ENCODE measurements around the gene PHLPP1. TPM values are rescaled to one million over a fixed set of nuclear protein-coding genes. Genes with fewer than 3 reads are reported as not detected.

PHLPP1 gene
- total RNA-seq, 1 donor from 2014 or later: 12.3 TPM

DNA sequence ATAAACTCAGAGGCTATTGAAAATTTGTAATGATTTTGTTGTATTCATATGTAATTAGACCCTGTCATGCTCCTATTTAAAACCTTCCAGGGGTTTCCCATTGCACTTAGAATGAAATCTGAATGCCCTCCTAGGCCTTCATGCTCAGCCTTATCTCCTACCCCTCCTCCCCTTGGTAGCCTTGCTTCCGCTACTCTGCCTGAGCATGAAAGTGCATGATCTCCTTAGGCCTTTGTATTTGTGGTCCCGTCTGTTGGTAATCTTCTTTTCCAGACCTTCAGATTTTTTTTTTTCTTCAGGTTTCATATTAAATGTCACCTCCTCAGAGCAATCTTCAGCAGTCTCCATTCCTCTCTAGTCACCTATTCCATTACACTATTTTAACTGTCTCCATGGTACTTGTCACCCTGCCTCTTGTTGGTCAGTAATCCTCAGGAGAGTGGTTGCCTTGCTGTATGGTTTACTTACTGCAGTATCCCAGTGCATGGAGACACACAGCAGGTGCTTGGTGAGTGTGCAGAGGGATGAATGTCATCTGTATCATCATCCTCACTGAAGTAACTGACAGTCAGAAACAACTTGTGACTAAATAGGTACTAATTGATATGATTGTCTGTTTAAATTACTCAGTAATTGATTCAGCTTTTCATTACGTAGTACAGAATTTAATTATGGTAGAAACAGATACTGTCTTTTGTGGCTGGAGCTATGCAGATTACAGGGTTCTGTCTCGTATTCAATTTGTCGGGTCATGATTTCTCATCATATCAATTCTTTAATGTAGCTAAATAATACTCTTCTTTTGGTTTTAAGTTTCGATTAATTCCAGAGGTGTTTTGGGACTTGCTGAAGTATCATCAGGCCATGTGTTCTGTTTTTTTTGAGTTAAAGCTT is 63.9 kb downstream of the PHLPP1 start:
- Mint-ChIP-seq H3K4me3 (no peak overlapping the region), H3K4me1 (peaks cover 21% of the 10 kb centered on the region), H3K9me3 (no peaks in the 10 kb centered on the region), H3K36me3 (ENCODE audit: low read depth) (peaks cover 2% of the 10 kb centered on the region), H3K27me3 (no peaks in the 10 kb centered on the region), H3K27ac (peak overlapping the region; percentile 50)
- intact Hi-C loops (cut with micrococcal nuclease): no loop called here
- DNase-seq: no peak

DNA sequence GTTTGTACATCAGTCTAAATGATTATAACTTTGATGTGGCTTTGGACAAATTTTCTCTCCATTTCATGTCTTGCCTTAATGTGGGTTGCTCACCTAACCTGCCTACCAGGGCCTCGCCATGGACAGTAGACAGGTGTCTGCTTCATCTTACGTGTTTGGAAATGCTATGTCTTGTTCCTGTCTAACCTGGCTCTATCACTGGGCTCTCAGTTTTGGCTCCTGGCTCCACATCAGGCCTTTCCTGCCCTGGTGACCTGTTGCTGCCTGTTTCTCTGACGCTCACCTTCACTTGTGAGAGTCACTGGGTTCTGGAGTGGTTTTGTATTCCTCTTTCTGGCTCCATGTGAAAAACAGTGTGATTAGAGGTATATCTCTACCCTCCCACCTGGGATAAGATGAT is 65.9 kb downstream of the PHLPP1 start:
- no peaks in the 10 kb centered on the region for H3K9me3 Mint-ChIP-seq
- no peak for DNase-seq
- H3K4me3 Mint-ChIP-seq: no peak overlapping the region
- H3K27me3 Mint-ChIP-seq: no peaks in the 10 kb centered on the region
- peaks cover 34% of the 10 kb centered on the region for H3K4me1 Mint-ChIP-seq
- intact Hi-C loops (cut with micrococcal nuclease): loop anchor here (2.0 kb wide), 1 partner anchor 40 kb away; no protein-coding TSS in a partner anchor
- H3K36me3 Mint-ChIP-seq (ENCODE audit: low read depth): peaks cover 2% of the 10 kb centered on the region
- no peak overlapping the region for H3K27ac Mint-ChIP-seq

DNA sequence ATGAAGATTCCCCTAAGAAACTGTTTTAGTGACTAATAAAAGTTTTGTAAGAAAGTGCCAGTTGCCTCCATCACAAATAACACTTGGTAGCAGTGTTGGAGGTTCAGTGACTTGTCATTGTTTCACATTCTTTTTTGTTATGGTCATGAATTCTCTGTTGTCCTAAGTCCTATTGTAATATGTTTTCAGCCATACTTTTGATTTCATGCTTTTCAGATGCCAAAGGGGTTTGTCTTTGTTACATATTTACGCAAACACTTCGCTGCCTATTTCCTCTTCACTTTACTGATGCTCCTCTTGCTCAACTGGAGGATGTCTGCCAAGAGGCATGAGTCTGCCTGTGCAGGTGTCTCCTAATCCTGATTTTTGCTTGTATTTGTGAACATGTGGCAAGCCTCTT is 66.6 kb downstream of the PHLPP1 start:
- no peaks in the 10 kb centered on the region for H3K27me3 Mint-ChIP-seq
- intact Hi-C loops (cut with micrococcal nuclease): loop anchor here (2.0 kb wide), 1 partner anchor 41 kb away; no protein-coding TSS in a partner anchor
- peaks cover 34% of the 10 kb centered on the region for H3K4me1 Mint-ChIP-seq
- no peaks in the 10 kb centered on the region for H3K9me3 Mint-ChIP-seq
- H3K27ac Mint-ChIP-seq: no peak overlapping the region
- H3K36me3 Mint-ChIP-seq (ENCODE audit: low read depth): peaks cover 2% of the 10 kb centered on the region
- no peak for DNase-seq
- no peak overlapping the region for H3K4me3 Mint-ChIP-seq

GRCh38 chr18:62784338-62784965 is 69.1 kb downstream of the PHLPP1 start:
- Mint-ChIP-seq H3K4me3 (peak overlapping the region; percentile 54), H3K4me1 (peaks cover 38% of the 10 kb centered on the region)

GRCh38 chr18:62784966-62785413 is 69.6 kb downstream of the PHLPP1 start:
- Mint-ChIP-seq H3K4me3 (peak overlapping the region; percentile 1), H3K9me3 (no peaks in the 10 kb centered on the region), H3K4me1 (peaks cover 38% of the 10 kb centered on the region), H3K27ac (peak overlapping the region; percentile 53), H3K27me3 (peaks cover 3% of the 10 kb centered on the region), H3K36me3 (ENCODE audit: low read depth) (no peaks in the 10 kb centered on the region)
- intact Hi-C loops (cut with micrococcal nuclease): loop anchor here (1.0 kb wide), 3 partner anchors 14 to 70 kb away; partner anchors contain the start of gene PHLPP1
- no peak for DNase-seq

More at GRCh38 chr18:62784338-62784965, 69.1 kb downstream of the PHLPP1 start:
- intact Hi-C loops (cut with micrococcal nuclease): loop anchor here (1.0 kb wide), 3 partner anchors 13 to 69 kb away; partner anchors contain the start of gene PHLPP1
- DNase-seq: no peak
- Mint-ChIP-seq H3K9me3 (no peaks in the 10 kb centered on the region), H3K36me3 (ENCODE audit: low read depth) (no peaks in the 10 kb centered on the region), H3K27ac (peak overlapping the region; percentile 78), H3K27me3 (peaks cover 3% of the 10 kb centered on the region)

- H3K36me3 Mint-ChIP-seq (ENCODE audit: low read depth): no peaks in the 10 kb centered on the region
- no peak for DNase-seq
- intact Hi-C loops (cut with micrococcal nuclease): no loop called here
- peaks cover 43% of the 10 kb centered on the region for H3K4me1 Mint-ChIP-seq
- no peak overlapping the region for H3K27ac Mint-ChIP-seq
- no peak overlapping the region for H3K4me3 Mint-ChIP-seq
- no peaks in the 10 kb centered on the region for H3K9me3 Mint-ChIP-seq
- H3K27me3 Mint-ChIP-seq: peaks cover 3% of the 10 kb centered on the region
Measured at GRCh38 chr18:62786689-62787088, 71.3 kb downstream of the PHLPP1 start.

DNA sequence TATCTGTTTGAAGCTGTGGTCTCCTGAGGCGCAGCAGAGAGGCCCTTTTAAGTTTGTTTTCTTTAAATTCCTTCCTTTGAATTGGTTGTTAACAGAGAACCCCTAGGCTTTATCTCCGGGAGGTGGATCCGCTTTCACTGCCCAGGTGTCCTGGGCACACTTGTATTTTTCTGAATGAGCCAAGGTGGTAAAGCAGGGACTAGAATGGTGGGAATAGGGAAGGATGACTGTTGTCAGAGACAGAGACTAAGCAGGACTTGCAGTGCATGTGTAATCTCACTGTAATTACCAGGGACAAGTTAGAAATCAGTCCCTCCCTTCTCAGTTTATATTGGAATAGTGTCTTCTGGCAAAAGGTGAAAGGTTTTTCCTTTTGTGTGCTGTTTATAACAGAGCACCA is 72.8 kb downstream of the PHLPP1 start:
- no peak for DNase-seq
- no peaks in the 10 kb centered on the region for H3K9me3 Mint-ChIP-seq
- H3K36me3 Mint-ChIP-seq (ENCODE audit: low read depth): no peaks in the 10 kb centered on the region
- no peak overlapping the region for H3K4me3 Mint-ChIP-seq
- peaks cover 41% of the 10 kb centered on the region for H3K4me1 Mint-ChIP-seq
- intact Hi-C loops (cut with micrococcal nuclease): no loop called here
- H3K27ac Mint-ChIP-seq: no peak overlapping the region
- H3K27me3 Mint-ChIP-seq: peaks cover 3% of the 10 kb centered on the region

DNA sequence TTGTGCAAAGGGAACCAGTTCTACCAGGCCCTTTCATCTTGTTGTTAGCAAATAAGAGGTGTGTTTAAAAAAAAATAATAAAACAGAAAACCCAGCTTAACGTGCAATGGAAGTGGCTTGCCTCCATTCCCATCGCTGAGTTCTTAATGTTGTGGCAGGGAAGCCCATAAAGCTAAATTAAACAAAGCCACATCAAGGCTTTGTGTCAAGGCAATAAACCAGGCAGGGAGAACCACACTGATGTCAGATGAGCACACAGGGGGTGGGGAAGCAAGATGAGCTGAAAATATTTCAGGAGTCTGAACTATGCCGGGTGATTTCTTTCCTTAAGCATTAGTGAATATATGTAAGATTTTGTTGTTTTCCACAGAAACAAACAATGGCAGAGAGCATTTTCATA is 73.5 kb downstream of the PHLPP1 start:
- intact Hi-C loops (cut with micrococcal nuclease): no loop called here
- no peak for DNase-seq
- H3K36me3 Mint-ChIP-seq (ENCODE audit: low read depth): no peaks in the 10 kb centered on the region
- peaks cover 3% of the 10 kb centered on the region for H3K27me3 Mint-ChIP-seq
- H3K9me3 Mint-ChIP-seq: no peaks in the 10 kb centered on the region
- peaks cover 38% of the 10 kb centered on the region for H3K4me1 Mint-ChIP-seq
- H3K27ac Mint-ChIP-seq: no peak overlapping the region
- no peak overlapping the region for H3K4me3 Mint-ChIP-seq

GRCh38 chr18:62790871-62791772 is 75.8 kb downstream of the PHLPP1 start:
- no peaks in the 10 kb centered on the region for H3K9me3 Mint-ChIP-seq
- peaks cover 28% of the 10 kb centered on the region for H3K4me1 Mint-ChIP-seq
- H3K27me3 Mint-ChIP-seq: peaks cover 3% of the 10 kb centered on the region
- peak overlapping the region; percentile 5 for H3K27ac Mint-ChIP-seq
- H3K36me3 Mint-ChIP-seq (ENCODE audit: low read depth): no peaks in the 10 kb centered on the region
- intact Hi-C loops (cut with micrococcal nuclease): no loop called here
- no peak overlapping the region for H3K4me3 Mint-ChIP-seq
- DNase-seq: no peak

DNA sequence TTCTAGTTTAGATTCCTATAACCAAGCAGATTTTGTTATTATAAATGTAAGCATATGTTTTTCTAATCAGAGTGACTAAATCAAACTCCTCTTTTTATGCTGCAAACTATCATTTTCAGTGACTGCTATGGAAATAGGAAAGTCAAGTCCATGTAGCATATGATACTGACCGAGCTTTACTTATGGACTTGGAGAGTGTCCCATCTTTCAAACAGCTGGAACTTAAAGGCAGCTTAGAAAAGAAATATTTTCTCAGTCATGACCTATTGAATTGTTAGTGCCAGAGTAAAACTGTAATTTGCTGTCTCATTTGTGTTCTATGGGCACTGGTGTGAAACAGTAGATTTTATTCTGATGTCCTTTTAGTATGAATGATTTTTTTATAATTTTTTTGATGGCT is 76.7 kb downstream of the PHLPP1 start:
- peaks cover 30% of the 10 kb centered on the region for H3K4me1 Mint-ChIP-seq
- intact Hi-C loops (cut with micrococcal nuclease): no loop called here
- H3K36me3 Mint-ChIP-seq (ENCODE audit: low read depth): no peaks in the 10 kb centered on the region
- DNase-seq: no peak
- no peaks in the 10 kb centered on the region for H3K9me3 Mint-ChIP-seq
- H3K4me3 Mint-ChIP-seq: no peak overlapping the region
- H3K27me3 Mint-ChIP-seq: peaks cover 3% of the 10 kb centered on the region
- H3K27ac Mint-ChIP-seq: no peak overlapping the region

DNA sequence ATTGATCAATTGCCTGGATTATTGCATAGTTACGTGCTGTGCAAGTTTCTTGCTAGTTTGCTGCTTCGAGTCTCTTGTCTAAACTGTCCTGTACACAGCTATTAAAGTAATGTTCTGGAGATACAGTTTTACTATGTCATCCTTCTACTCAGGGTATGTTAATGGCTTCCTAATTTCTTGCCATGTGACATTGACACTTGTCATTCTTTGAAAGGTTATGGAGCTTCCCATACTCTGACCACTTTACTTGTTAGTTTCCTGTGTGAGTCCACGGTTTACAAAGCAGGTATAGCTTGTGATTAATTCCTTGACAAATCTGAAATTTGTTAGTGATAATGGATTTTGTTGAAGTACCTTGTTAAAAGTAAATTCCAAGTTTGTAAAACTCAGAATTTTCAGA is 80.5 kb downstream of the PHLPP1 start:
- no peak for DNase-seq
- Mint-ChIP-seq H3K4me1 (peaks cover 17% of the 10 kb centered on the region), H3K27me3 (no peaks in the 10 kb centered on the region), H3K27ac (no peak overlapping the region), H3K4me3 (no peak overlapping the region), H3K9me3 (no peaks in the 10 kb centered on the region), H3K36me3 (ENCODE audit: low read depth) (no peaks in the 10 kb centered on the region)
- intact Hi-C loops (cut with micrococcal nuclease): no loop called here

DNA sequence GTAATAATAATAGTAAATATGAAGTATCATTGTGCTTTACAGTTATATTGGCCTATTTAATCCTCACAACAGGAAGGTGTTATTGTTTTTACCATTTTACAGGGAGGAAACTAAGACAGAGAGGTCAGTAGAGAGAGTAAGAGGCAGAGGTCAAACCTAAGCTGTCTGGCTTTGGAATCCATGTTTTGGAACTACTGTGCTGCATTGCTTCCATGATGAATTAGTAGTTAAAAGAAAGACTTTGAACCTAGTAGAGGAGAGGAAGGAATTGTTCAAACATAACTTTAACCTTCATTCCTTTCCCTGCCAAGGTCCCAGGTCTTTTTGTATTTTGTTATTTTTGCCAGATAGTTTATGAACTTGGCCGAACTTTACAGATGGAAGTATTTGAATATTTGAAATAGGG is 80.9 kb downstream of the PHLPP1 start:
- DNase-seq: no peak
- intact Hi-C loops (cut with micrococcal nuclease): no loop called here
- Mint-ChIP-seq H3K27ac (no peak overlapping the region), H3K36me3 (ENCODE audit: low read depth) (no peaks in the 10 kb centered on the region), H3K4me3 (no peak overlapping the region), H3K4me1 (peaks cover 14% of the 10 kb centered on the region), H3K27me3 (no peaks in the 10 kb centered on the region), H3K9me3 (no peaks in the 10 kb centered on the region)

DNA sequence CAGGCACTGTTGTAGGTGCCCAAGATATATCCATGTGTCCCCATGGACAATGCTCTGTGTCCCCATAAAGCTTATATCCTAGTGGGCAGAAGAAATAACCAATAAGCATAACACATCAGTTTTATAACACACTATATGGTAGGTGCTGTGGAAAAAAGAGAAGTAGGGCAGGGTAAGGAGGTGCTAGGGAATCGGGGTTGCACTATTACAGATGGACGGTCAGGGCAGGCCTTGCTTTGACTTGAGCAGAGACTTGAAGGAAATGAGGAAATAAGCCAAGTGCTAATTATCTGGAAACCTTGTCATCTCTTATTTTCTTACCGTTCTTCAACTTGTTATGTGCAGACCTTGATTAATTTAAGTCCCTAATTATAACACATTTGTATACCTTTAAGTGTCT is 82.0 kb downstream of the PHLPP1 start:
- DNase-seq: no peak
- H3K27me3 Mint-ChIP-seq: no peaks in the 10 kb centered on the region
- H3K36me3 Mint-ChIP-seq (ENCODE audit: low read depth): no peaks in the 10 kb centered on the region
- no peaks in the 10 kb centered on the region for H3K9me3 Mint-ChIP-seq
- no peak overlapping the region for H3K27ac Mint-ChIP-seq
- intact Hi-C loops (cut with micrococcal nuclease): no loop called here
- peaks cover 10% of the 10 kb centered on the region for H3K4me1 Mint-ChIP-seq
- H3K4me3 Mint-ChIP-seq: no peak overlapping the region
